Fibroblast of skin of scalp (primary cell): ENCODE results near the gene CENPF. TPM values are rescaled to one million over a fixed set of nuclear protein-coding genes. Genes with fewer than 3 reads are reported as not detected.
"Not testable (repeated sequence)": the region's sequence is repeated elsewhere in the genome, so short reads cannot be mapped to it uniquely, and the experiment has no call there.

Experiments
- DNase-seq: peaks from one replicate; pipeline ENCODE4 v3.0.0-alpha.2; 2013
- polyA plus RNA-seq, 2 experiments: library from polyadenylated mRNA; unstranded; fragments of 120-200 nt; gene quantifications; one replicate each; pipeline ENCODE4 v1.2.1, GENCODE V29; 2013; ENCODE audit not compliant: insufficient read length in 2 of 2

CENPF gene, protein sequence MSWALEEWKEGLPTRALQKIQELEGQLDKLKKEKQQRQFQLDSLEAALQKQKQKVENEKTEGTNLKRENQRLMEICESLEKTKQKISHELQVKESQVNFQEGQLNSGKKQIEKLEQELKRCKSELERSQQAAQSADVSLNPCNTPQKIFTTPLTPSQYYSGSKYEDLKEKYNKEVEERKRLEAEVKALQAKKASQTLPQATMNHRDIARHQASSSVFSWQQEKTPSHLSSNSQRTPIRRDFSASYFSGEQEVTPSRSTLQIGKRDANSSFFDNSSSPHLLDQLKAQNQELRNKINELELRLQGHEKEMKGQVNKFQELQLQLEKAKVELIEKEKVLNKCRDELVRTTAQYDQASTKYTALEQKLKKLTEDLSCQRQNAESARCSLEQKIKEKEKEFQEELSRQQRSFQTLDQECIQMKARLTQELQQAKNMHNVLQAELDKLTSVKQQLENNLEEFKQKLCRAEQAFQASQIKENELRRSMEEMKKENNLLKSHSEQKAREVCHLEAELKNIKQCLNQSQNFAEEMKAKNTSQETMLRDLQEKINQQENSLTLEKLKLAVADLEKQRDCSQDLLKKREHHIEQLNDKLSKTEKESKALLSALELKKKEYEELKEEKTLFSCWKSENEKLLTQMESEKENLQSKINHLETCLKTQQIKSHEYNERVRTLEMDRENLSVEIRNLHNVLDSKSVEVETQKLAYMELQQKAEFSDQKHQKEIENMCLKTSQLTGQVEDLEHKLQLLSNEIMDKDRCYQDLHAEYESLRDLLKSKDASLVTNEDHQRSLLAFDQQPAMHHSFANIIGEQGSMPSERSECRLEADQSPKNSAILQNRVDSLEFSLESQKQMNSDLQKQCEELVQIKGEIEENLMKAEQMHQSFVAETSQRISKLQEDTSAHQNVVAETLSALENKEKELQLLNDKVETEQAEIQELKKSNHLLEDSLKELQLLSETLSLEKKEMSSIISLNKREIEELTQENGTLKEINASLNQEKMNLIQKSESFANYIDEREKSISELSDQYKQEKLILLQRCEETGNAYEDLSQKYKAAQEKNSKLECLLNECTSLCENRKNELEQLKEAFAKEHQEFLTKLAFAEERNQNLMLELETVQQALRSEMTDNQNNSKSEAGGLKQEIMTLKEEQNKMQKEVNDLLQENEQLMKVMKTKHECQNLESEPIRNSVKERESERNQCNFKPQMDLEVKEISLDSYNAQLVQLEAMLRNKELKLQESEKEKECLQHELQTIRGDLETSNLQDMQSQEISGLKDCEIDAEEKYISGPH (N-terminal part only)
- polyA plus RNA-seq (2013, experiment 1 of 2; ENCODE audit: insufficient read length), result 59.5 TPM
- 58.2 TPM for polyA plus RNA-seq (2013, experiment 2 of 2; ENCODE audit: insufficient read length)

DNA sequence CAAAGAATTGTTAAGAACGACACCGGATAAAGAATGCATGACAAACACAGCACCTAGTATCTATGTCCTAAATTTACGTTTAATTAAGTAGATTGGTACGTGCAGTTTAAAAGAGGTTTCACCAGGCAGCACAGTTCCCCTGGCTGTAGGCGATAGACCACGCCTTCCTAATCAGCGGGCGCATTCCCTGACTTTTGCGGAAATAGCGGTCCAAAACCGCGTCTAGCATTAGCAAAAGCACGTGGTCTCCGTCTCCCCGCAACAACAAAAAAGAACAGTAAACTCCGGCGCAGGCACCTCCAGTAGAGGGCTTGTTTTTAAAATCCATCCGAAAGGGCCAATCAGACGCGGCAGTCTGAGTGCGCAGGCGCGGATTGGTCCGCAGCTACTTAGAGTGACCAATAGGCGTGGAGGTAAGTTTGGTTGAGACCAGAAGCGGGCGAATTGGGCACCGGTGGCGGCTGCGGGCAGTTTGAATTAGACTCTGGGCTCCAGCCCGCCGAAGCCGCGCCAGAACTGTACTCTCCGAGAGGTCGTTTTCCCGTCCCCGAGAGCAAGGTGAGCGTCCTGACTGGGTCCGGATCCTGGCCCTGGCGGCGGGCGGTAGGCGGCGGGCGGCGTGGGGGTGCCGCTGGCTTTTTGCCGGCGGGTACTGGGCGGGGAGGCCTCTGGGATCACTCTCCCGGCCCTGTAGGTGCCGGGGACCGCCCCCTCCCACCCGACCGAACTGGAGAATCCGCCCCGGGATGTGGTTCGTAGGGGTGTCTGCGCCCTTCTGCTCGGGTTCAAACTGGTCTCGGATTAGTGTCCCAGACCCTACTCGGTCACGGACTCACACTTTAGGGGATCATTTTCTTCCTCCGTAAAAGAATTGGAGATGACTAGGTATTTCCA, at the start of gene CENPF:
CENPF (plus strand) TSS at position 432 of the 894 bp plus-strand sequence. CDS start 10,560 bp downstream, outside the sequence.
- peak; percentile 98 for DNase-seq

DNA sequence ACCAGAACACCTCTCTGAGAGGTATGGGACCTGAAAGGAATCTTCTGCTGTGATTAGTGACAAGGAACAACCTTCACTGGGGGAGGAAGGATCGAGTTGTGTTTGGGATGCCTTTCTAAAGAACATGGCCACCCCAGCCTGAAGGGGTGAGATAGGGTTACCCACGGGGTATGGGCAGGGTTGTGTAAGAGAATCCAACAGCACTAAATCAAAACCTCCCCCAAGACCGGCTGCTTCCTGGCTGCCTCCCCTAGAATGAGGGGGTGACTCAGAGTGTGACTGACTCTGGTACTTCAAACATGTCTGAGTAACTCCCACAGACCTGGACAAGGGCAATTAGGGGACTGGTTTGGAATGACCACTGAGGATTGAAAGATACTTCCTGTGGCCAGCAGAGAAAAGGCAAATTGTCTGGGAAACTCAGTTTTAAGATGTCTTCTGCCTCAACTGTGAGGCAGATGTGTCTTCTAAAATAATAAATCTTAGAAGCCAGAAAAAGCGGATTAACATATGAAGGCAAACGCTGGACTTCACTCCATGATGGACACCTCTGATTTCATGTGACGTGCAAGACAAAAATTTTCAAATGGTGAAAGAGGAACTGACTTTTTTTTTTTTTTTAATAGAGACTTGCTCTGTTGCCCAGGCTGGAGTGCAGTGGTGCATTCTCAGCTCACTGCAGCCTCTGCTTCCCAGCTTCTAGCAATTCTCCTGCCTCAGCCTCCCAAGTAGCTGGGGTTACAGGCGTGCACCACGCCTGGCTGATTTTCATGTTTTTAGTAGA, 44.9 kb upstream of the CENPF start:
- DNase-seq, result peak; percentile 73

DNA sequence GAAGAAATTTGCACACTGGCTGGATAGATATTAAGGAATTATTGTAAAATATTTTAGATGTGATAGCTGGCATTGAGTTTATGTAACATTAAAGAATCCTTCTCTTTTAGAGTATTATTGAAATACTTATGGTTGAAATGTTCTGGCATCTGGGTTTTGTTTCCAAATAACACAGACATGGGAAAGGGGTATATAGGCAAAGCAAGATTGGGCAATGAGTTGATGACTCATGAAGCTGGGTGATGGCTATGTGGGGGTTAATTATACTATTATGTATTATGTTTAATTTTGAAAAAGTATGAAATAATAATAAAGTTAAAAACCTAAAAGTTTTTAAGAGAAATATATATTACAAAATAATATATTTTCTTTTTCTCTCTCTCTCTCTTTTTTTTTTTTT, 39.1 kb upstream of the CENPF start:
- DNase-seq, result peak; percentile 58

DNA sequence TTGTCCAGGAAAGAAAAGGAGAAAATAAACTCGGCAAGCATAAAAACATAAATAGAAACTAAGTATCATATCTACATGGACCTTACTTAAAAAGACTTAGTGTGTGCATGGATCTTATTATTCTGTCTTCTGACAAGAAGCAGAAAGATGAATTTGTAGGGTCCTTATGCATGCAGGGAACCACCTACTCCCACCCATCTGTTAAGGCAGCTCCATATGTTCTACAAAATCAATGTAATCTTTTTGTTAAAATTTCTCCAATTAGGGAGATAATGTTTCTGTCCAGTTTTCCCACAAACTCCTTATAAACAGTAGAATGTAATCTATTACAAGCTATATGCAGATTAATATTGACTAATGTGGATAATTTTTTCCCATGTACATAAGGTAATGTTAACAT, 37.7 kb upstream of the CENPF start:
- no peak for DNase-seq

DNA sequence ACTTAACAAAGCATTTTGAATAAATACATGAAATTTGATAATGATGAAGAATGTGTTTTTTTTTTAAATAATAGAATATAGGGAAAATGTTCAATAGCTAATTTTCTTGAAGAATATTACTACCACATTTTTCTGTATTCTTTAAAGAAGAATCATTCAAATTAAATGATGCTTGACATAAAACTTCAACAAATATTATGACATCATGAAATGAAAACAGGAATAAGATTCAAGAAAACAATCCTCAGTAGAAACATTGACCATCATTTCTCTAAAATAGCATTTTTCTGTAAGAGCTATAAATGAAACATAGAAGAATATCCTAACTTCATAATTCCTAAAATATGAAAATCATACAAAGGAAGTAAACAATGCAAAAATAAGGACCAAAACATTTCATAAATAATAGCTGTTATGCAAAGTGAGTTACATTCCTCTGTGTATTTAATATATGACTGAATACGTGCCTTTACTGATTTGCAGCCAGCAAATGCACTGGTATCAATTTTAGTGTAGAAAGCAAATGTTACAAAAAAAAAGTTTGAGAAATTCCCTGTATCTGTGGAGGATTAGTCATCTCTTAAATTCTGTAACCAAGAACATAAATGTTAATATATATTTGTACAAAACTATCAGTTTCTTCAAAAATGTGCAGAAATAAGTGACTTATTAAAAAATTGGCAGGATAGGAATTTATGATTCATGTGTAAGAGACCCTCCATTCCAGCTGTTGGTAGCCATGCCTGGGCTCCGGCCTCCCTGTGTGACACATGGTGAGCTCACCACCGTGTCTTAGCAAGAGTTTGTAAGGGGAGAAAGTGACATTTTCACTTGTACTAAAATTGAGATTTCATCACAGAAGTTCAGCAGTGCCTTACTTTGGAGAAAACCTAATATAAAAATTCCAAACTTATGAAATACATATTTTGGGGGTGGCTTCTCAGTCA, 36.6 kb upstream of the CENPF start:
- peak; percentile 94 for DNase-seq

DNA sequence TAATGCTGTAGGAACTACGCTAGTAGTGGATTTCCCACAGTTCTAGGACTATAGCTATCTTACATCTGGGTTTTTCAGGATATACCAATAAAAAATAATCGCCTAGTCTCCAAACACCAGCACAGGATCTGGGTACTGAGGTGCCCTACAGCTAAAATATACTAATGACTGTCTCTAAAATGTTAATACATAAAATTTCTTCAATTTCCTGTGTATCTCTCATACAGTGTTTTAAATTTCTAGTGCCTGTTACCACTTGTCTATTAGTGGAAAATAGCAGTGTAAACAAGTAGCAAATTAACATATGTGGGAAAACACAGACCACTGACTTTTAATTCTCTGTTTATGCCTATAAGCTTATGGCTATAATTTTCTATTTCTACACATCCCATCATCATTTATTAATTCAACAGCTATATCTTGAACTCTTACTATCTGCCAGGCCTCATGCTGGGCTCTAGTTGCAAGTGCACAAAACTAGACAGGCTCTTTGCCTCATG, 35.5 kb upstream of the CENPF start:
- DNase-seq, result no peak

DNA sequence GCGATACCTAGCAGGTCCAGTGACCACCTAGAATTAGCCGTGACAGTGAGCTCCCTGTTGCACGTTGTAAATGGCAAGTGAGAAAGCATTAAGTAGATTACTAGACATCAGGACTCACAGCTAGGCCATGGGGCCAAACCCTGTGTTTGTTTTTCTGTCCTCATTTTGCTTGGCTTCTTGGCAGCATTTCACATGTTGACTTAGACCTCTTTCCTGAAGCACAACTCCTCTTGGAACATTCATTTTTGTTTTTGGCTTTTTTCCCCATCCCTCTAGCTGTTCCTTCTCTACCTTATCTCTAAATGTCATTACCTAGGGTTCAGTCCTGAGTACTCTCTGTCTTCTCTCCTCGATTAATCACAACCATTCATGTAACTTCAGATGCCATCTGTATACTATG, 34.7 kb upstream of the CENPF start:
- DNase-seq, result no peak

DNA sequence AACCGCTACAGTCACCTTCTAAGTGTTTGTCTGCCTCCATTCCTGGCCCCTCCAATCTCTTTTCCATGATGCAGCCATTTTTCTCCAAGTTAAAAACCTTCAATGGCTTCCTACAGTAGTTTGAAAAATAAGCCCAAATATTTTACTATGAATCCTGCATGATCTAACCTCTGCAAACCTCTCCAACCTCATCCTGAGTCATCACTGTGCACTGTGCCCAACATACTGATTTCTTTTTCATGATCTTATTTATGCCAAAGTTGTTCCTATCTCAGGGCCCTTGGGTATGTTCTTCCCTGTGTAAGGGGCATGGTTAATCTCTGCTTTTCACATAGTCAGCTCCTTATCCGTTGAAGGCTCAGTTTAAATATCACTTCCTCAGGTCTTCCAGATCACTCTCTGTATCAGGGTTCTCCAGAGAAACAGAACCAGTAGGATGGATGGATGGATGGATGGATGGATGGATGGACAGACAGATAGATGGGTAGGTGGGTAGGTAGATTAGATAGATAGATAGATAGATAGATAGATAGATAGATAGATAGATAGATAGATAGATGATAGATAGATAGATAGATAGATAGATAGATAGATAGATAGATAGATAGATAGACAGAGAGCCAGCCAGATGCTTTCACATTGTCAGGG, 33.5 kb upstream of the CENPF start:
- DNase-seq, result peak; percentile 64

DNA sequence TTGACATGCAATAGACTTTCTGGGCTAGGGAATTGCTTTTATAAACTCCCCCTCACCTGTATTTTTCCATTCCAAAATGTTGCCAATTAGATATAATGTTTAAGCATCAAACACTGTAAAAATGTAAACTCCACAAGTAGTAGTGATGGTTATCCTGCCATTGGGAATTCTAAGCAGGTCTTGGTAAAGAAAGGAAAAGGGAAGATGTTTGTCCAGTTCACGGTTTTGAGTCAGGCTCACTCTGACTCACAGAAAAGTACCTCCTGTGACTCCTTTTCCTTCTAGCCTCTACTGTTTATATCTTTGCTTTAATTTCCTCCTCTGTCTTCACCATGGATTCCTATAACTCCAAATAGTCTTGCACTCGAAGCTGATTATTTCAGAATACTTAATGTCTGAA, 32.6 kb upstream of the CENPF start:
- DNase-seq, result peak; percentile 48

DNA sequence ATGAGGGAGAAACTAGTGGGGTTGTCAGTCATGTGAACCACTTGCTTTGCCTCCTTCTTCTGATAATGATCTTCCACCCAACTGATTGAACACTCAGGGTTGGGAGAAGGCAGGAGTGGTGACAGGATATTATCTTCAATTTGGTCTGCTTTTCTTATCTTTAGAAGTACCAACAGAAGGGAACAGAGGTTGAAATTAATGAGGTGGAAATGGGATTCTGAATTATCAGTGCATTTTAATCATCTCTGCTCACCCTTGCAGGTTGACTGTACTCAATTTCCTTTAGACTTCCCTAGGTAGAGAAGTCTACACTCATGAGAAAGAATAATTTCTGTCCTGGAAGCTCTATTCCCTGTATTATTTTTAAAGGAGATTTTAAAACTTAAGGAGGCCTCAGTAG, 31.7 kb upstream of the CENPF start:
- DNase-seq, result no peak

DNA sequence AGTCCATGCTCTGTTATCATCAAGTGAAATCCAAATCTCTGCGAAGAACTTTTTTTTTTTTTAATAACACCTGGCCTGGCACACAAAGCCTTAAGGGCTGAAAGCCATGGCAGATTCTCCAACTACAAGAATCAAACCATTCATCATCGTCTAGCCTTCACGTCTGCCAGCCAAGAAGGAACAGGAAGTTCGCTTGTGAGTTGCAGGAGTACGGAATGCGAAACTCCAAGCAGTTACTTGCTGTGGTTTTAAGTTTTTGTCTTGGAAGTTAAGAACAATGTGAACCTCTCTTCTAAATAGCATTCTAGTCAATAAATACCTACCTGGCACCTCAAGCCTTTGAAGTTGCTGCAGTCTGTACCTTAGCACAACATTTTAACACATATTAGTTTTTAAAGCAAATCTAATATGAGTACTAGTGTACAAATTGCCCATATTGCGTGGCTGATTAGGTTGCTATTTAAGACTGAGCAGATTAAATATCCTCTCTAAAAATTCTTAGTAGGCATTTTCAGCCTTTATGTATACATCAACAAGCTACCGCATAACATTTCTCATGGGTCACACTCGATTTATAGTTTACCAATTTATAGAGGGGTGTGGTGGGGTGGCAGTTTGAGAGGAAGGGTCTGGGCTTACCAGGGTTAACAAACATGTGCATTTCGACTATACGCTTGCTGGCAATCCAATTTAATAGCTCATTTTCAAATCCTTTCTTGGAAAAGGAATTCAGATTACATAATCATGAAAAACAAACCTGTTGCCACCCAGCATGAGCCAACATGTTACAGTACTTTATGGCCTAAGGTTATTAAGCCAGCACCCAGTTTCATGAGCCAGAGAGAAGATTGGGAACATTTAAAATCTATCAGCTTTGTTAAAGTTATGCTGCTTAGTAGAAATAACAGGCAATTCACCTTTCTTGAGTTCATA, 29.3 kb upstream of the CENPF start:
- no peak for DNase-seq

DNA sequence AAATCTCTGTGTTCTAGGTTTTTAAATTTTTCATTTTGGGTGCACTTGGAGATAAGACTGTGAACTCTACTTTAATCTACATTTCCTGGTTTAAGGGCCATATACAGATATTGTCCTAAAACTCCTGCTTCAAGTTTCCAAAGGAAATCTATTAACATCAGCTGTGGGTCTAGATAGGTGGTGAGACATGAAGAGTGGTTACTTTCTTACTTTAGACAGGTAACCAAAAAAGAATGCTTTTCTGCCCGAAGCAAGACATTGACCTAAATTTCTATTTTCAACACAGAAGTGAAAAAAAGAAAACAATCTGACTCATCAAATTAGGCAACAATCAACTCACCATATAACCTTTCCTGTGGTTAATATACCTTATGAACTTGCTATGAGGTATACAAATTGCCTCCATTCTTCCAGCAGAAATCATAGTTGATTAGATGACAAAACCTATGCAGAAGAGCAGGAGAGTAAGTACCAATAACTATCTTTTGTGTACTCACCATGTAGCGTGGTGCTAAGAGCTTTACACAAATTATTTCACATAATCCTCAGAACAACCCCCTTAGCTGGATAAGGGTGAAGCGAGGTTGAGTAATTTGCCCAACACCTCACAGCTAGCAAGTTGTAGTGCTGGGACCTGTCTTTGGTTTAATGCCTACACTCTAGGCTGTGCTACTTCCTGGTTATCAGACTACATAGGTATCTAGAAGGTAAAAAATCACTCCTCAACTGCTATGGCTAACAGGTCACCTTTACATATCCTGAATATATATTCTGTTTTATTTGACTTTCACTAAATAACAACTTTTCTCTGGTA, 28.2 kb upstream of the CENPF start:
- DNase-seq, result no peak

DNA sequence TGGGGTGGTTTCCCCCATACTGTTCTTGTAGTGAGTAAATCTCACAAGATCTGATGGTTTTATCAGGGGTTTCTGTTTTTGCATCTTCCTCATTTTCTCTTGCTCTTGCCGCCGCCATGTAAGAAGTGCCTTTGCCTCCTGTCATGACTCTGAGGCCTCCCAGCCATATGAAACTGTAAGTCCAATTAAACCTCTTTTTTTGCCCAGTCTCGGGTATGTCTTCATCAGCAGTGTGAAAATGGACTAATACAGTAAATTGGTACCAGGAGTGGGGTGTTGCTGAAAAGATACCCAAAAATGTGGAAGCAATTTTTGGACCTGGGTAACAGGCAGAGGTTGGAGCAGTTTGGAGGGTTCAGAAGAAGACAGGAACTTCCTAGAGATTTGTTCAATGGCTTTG, 26.9 kb upstream of the CENPF start:
- not testable (repeated sequence) for DNase-seq

DNA sequence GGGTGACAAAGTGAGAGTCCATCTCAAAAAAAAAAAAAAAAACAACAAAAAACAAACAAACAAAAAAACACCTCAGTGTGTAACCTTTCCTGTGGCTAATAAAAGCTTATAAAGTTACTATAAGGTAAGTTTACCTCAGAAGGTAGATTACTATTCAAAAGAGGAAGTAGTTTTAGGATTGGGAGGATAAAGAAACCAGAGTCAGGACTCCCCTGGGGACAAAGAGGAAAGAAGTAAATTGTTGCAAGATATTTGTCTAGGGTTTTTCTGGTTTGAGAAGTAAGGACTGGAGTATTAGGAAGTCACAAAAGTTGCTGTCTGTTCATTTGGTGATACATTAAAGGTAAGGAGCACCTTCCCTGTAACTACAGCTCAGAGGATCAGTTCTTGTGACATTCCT, 23.8 kb upstream of the CENPF start:
- no peak for DNase-seq

DNA sequence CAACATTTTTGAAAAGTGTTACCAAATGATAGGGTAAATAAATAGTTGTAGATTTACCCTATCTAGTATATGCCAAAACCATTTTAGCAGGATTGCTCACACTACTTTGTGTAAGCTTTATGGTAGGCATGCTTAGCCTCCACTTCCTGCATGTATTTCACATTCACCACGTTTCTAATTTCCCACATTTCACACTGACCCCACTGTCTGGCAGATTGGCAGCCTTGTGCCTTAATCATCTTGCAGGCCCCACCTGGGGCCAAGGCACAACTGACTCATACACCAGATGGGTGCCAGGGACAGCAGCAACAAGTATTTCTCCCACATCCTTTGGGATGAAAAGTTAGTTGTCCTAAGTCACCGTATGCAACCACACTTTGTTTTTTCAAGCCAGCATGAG, 21.2 kb upstream of the CENPF start:
- peak; percentile 80 for DNase-seq

DNA sequence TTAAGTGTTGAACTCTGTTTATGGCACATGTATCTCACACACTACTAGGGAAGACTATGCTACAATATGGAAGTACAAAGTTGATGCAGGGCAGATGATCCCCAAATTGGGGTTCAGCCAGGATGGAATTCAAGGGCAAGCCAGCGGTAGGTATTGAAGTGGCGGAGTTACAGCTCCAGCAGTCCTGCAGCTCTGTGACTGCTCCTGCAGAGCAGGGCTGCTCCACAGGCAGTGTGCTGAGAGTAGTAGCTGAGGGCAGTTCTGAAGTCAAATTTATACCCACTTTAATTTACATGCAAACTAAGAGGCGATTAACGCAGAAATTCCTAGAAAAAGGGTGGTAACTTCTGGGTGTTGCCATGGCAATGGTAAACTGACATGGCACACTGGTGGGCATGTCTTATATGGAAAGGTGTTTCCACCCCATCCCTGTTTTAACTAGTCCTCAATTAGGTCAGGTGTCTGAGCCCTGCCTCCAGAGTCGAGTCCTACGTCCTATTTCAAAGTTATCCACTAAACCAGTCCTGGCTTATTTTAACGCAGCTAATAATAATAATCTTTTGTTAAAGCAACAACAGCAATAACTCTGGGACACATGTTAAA, 20.6 kb upstream of the CENPF start:
- no peak for DNase-seq
